ENCODE results near the gene ORAI1.
"Not testable (repeated sequence)": the region's sequence is repeated elsewhere in the genome, so short reads cannot be mapped to it uniquely, and the experiment has no call there.

ORAI1 gene

GRCh38 chr12:121632069-121632970, 6.0 kb downstream of the ORAI1 start:
- Histone ChIP-seq H3K36me3 (ENCODE audit: insufficient read depth, low read length) (no peaks in the 10 kb centered on the region), H3K9ac (ENCODE audit: low read length) (no peak overlapping the region), H3K27ac (ENCODE audit: low read depth, low read length) (no peak overlapping the region), H3K4me3 (ENCODE audit: low read depth in 1 of 2, low read length in 2 of 2) (no peak overlapping the region), H3K9me3 (ENCODE audit: low read length) (no peaks in the 10 kb centered on the region), H3K27me3 (ENCODE audit: control insufficient read depth in 1 of 2, insufficient read depth in 2 of 2, low read length in 2 of 2) (no peaks in the 10 kb centered on the region), H3K4me1 (ENCODE audit: insufficient read depth, low read length) (peaks cover 30% of the 10 kb centered on the region)

GRCh38 chr12:121633833-121634196, 7.5 kb downstream of the ORAI1 start:
- H3K36me3 ChIP-seq (ENCODE audit: insufficient read depth, low read length); H3K4me3 ChIP-seq (ENCODE audit: low read depth in 1 of 2, low read length in 2 of 2); H3K9ac ChIP-seq (ENCODE audit: low read length); H3K27ac ChIP-seq (ENCODE audit: low read depth, low read length); H3K27me3 ChIP-seq (ENCODE audit: control insufficient read depth in 1 of 2, insufficient read depth in 2 of 2, low read length in 2 of 2); H3K9me3 ChIP-seq (ENCODE audit: low read length): not testable (repeated sequence)
- peaks cover 17% of the 10 kb centered on the region for H3K4me1 ChIP-seq (ENCODE audit: insufficient read depth, low read length)

GRCh38 chr12:121634836-121635235, 8.5 kb downstream of the ORAI1 start:
- Histone ChIP-seq H3K27ac (ENCODE audit: low read depth, low read length) (no peak overlapping the region), H3K36me3 (ENCODE audit: insufficient read depth, low read length) (no peaks in the 10 kb centered on the region), H3K9ac (ENCODE audit: low read length) (no peak overlapping the region), H3K4me1 (ENCODE audit: insufficient read depth, low read length) (peaks cover 15% of the 10 kb centered on the region), H3K4me3 (ENCODE audit: low read depth in 1 of 2, low read length in 2 of 2) (no peak overlapping the region), H3K27me3 (ENCODE audit: control insufficient read depth in 1 of 2, insufficient read depth in 2 of 2, low read length in 2 of 2) (no peaks in the 10 kb centered on the region), H3K9me3 (ENCODE audit: low read length) (no peaks in the 10 kb centered on the region)

DNA sequence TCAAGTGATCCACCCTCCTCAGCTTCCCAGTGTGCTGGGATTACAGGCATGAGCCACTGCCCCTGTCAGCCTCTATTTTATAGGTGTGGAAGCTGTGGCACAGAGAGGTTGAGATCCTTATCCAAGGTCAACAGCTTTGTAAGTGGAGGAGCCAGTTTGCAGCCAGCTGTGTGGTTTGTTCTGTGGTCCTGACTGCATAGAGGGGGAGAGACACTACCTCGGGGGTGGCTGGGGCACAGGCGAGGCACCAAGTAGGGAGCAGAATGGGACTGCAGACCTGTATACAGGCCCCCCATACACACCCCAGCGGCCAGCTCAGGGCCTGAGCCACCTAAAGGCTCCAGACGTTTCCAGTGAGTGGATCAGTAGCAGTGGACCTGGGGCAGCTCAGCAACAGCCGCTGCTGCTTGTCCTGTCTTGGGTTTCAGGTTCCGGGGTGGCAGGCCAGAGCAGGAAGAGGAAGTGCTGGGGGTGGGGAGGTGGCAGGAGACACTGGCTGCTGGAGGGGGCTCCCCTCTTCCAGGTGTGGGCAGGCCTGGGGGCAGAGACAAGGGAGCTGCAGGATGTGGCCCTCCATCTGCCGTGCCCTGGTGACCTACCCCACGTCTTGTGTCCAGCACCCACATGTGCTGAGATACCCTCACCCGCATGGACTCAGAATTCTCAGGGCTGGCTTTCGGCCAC, 11.0 kb downstream of the ORAI1 start:
- H3K9me3 ChIP-seq (ENCODE audit: low read length): no peaks in the 10 kb centered on the region
- H3K4me1 ChIP-seq (ENCODE audit: insufficient read depth, low read length): peaks cover 10% of the 10 kb centered on the region
- H3K9ac ChIP-seq (ENCODE audit: low read length): no peak overlapping the region
- H3K27ac ChIP-seq (ENCODE audit: low read depth, low read length): no peak overlapping the region
- H3K27me3 ChIP-seq (ENCODE audit: control insufficient read depth in 1 of 2, insufficient read depth in 2 of 2, low read length in 2 of 2): no peaks in the 10 kb centered on the region
- no peak overlapping the region for H3K4me3 ChIP-seq (ENCODE audit: low read depth in 1 of 2, low read length in 2 of 2)
- H3K36me3 ChIP-seq (ENCODE audit: insufficient read depth, low read length): no peaks in the 10 kb centered on the region

GRCh38 chr12:121638298-121639202, 12.2 kb downstream of the ORAI1 start:
- no peak overlapping the region for H3K9ac ChIP-seq (ENCODE audit: low read length)
- no peaks in the 10 kb centered on the region for H3K27me3 ChIP-seq (ENCODE audit: control insufficient read depth in 1 of 2, insufficient read depth in 2 of 2, low read length in 2 of 2)
- no peak overlapping the region for H3K4me3 ChIP-seq (ENCODE audit: low read depth in 1 of 2, low read length in 2 of 2)
- H3K36me3 ChIP-seq (ENCODE audit: insufficient read depth, low read length): no peaks in the 10 kb centered on the region
- no peak overlapping the region for H3K27ac ChIP-seq (ENCODE audit: low read depth, low read length)
- H3K9me3 ChIP-seq (ENCODE audit: low read length): no peaks in the 10 kb centered on the region
- no peaks in the 10 kb centered on the region for H3K4me1 ChIP-seq (ENCODE audit: insufficient read depth, low read length)

GRCh38 chr12:121641343-121641630, 15.0 kb downstream of the ORAI1 start:
- Histone ChIP-seq H3K27ac (ENCODE audit: low read depth, low read length) (no peak overlapping the region), H3K36me3 (ENCODE audit: insufficient read depth, low read length) (no peaks in the 10 kb centered on the region), H3K4me3 (ENCODE audit: low read depth in 1 of 2, low read length in 2 of 2) (no peak overlapping the region), H3K9ac (ENCODE audit: low read length) (no peak overlapping the region), H3K4me1 (ENCODE audit: insufficient read depth, low read length) (no peaks in the 10 kb centered on the region), H3K9me3 (ENCODE audit: low read length) (no peaks in the 10 kb centered on the region), H3K27me3 (ENCODE audit: control insufficient read depth in 1 of 2, insufficient read depth in 2 of 2, low read length in 2 of 2) (no peaks in the 10 kb centered on the region)

- Histone ChIP-seq H3K27ac (ENCODE audit: low read depth, low read length) (no peak overlapping the region), H3K4me1 (ENCODE audit: insufficient read depth, low read length) (no peaks in the 10 kb centered on the region), H3K9me3 (ENCODE audit: low read length) (no peaks in the 10 kb centered on the region), H3K36me3 (ENCODE audit: insufficient read depth, low read length) (no peaks in the 10 kb centered on the region), H3K27me3 (ENCODE audit: control insufficient read depth in 1 of 2, insufficient read depth in 2 of 2, low read length in 2 of 2) (no peaks in the 10 kb centered on the region), H3K9ac (ENCODE audit: low read length) (no peak overlapping the region), H3K4me3 (ENCODE audit: low read depth in 1 of 2, low read length in 2 of 2) (no peak overlapping the region)
Observed at GRCh38 chr12:121648458-121649028, 22.2 kb downstream of the ORAI1 start.

DNA sequence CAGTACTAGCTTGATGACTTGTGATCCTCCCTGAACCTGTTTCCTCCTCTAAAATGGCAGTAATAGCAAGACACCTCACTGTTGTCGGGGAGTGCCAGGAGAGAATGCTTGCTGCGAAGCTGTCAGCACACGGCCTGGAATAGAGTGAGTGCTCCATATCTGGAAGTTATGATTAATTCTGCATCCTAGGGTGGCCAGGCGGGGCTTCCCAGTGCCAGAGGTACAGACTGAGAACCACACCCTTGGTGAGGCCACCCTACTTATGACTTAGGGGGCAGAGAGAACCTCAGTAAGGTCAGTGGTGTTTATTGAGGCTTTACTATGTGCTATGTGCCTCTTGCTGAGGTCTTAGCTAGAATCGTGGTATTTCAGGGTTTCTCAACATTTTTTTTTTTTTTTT, 23.0 kb downstream of the ORAI1 start:
- Histone ChIP-seq H3K27ac (ENCODE audit: low read depth, low read length) (no peak overlapping the region), H3K9ac (ENCODE audit: low read length) (no peak overlapping the region), H3K36me3 (ENCODE audit: insufficient read depth, low read length) (no peaks in the 10 kb centered on the region), H3K4me1 (ENCODE audit: insufficient read depth, low read length) (no peaks in the 10 kb centered on the region), H3K4me3 (ENCODE audit: low read depth in 1 of 2, low read length in 2 of 2) (no peak overlapping the region), H3K27me3 (ENCODE audit: control insufficient read depth in 1 of 2, insufficient read depth in 2 of 2, low read length in 2 of 2) (no peaks in the 10 kb centered on the region), H3K9me3 (ENCODE audit: low read length) (no peaks in the 10 kb centered on the region)

GRCh38 chr12:121649819-121650353, 23.6 kb downstream of the ORAI1 start:
- no peaks in the 10 kb centered on the region for H3K36me3 ChIP-seq (ENCODE audit: insufficient read depth, low read length)
- H3K4me1 ChIP-seq (ENCODE audit: insufficient read depth, low read length): no peaks in the 10 kb centered on the region
- no peaks in the 10 kb centered on the region for H3K27me3 ChIP-seq (ENCODE audit: control insufficient read depth in 1 of 2, insufficient read depth in 2 of 2, low read length in 2 of 2)
- no peak overlapping the region for H3K27ac ChIP-seq (ENCODE audit: low read depth, low read length)
- H3K9me3 ChIP-seq (ENCODE audit: low read length): no peaks in the 10 kb centered on the region
- no peak overlapping the region for H3K4me3 ChIP-seq (ENCODE audit: low read depth in 1 of 2, low read length in 2 of 2)
- H3K9ac ChIP-seq (ENCODE audit: low read length): no peak overlapping the region

DNA sequence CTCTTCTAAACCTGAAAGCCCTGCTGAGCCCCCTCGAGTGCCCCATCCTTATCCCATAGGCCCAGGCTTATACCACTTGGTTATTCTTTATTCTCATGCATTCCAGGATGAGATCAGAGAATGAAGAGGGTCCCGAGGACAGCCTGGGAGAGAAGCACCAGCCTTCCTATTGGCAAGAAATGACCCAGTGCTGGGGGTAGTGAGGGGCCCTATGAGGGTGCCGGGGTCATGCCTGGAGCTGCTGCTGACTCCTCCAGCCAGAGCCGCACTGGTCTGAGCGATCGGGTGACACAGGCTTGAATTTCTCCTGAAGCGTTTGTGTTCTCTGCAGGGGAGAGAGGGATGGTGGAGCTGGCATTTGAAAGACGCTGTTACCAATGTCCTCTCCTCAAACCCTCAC, 25.0 kb downstream of the ORAI1 start:
- no peaks in the 10 kb centered on the region for H3K9me3 ChIP-seq (ENCODE audit: low read length)
- no peaks in the 10 kb centered on the region for H3K4me1 ChIP-seq (ENCODE audit: insufficient read depth, low read length)
- no peak overlapping the region for H3K27ac ChIP-seq (ENCODE audit: low read depth, low read length)
- H3K4me3 ChIP-seq (ENCODE audit: low read depth in 1 of 2, low read length in 2 of 2): no peak overlapping the region
- no peaks in the 10 kb centered on the region for H3K36me3 ChIP-seq (ENCODE audit: insufficient read depth, low read length)
- no peak overlapping the region for H3K9ac ChIP-seq (ENCODE audit: low read length)
- no peaks in the 10 kb centered on the region for H3K27me3 ChIP-seq (ENCODE audit: control insufficient read depth in 1 of 2, insufficient read depth in 2 of 2, low read length in 2 of 2)
